Stimulated activated CD4-positive, alpha-beta T cell treated with anti-CD3 and anti-CD28 coated beads, Interleukin-12 subunit alpha, Interleukin-12 subunit beta, amount 100 ng/mL, for 24 hours (primary cell): ENCODE data around the gene PALD1.
"Not testable (repeated sequence)": the region's sequence is repeated elsewhere in the genome, so short reads cannot be mapped to it uniquely, and the experiment has no call there.

Experiments used
- DNase-seq, 2 experiments: peaks; one replicate each; pipeline ENCODE4 v3.0.0-alpha.2; 2020; ENCODE audit warnings: low read depth in 2 of 2

The PALD1 gene

GRCh38 chr10:70571636-70572439, 93.3 kb downstream of the PALD1 start:
- no peak for DNase-seq

DNA sequence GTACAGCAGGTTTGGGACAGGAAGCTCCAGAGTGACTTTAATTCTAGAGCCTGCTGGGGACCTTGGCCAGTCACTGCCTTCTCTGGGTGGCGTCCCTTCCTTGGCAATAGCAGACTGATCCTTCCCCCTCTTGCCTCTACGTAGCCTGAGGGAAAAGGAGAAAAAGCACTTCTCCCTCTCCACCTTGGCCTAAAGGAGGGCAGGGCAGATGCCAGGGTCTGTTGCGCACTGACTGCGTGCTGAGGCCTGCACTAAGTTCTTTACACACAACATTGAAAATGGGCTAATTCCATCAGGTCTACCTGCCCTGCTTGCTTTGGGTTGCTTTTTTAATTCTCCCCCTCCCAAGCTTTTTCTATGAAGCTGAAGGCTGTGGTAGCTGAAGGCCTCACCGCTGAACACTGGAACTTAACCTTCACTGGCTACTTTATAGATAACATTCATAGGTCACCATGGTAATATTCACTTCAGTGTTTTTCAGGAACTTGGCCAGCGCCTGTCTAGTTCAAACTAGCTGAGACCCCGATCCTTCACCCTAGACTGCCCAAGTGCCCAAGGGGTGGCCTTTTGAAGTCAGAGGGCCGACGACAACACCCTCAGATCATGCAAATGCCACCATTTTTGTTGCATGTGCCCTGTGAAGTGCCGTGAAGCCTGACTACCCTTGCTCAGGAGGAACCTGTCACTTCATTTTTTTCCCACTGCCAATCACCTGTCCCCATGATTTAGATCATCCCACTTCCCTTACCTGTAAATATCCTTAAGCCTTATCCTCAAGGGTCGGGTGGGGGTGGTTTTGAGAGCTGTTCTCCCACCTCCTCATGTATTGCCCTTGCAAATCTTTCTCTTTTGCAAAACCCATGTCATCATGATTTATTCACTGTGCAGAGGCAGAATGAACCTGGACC, 95.3 kb downstream of the PALD1 start:
- DNase-seq, result no peak

GRCh38 chr10:70575486-70575873, 96.9 kb downstream of the PALD1 start:
- no peak for DNase-seq

DNA sequence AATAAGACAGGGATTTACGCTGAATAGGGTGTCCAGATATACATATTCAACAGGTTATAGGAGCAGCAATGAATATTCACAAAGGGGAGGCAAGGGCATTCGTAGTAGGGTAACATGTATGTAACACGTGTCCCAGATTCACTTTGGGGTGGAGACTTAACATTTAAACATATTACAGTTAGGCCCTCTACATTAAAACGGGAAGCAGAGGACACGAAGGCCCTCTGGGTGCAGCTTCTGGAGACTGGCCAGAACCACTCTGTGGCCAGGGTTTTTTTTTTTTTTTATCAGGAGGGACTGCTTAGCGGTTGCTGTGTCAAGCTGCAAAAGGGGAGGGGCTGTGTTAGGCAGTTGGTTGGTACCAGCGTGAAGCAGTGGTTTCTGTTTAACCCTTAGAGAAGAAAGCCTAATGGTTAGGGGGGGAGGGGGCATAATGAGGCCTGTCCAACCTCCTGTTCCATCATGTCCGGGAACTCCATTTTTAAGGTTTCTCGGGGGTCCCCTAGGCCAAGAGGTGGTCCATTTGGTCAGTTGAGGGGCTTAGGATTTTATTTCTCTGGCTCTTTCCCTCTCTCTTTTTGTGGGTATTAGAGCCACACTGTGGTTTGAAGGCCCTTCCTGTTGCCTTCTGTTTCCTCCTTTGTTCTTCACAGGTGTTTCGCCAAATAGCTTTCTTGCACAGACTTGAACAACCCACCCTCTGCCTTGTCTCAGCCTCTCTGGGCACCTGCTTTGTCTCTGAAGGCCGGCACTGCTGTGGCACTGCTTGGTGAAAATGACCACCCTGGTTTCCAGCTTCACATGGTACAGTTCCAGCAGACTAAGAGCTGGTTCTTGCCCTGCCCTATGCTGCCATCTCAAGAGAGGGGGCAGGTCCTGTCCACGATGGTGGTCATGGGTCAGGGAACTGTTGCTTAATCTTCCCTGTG, 97.6 kb downstream of the PALD1 start:
- no peak for DNase-seq

GRCh38 chr10:70576803-70577517, 98.4 kb downstream of the PALD1 start:
- DNase-seq, result no peak

DNA sequence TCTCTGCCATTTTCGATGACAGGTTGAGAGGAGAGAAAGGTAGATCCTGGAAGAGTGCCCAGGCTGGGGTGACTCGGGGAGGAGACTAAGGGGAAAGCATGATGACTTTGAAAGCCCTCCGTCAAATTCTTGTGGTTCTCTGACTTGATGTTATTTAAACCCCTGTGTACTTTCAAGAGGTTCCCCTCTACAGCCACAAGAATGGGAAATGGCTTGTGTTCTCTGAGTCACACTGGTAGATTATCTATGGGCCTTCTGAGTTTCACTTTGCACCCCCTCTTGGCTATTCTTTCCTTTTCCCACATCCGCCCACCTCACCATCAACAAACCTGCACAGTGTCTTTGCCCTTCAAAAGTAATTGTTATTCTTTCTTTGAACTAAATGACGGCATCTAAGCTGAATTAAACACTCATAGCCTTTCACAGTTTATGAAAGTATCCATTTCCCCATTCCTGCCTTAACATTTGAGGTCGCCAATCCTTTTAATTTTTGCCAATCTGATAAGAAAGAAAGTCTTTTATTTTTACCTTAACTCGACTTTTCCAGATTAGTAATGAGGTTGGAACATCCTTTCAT, 99.9 kb downstream of the PALD1 start:
- DNase-seq, result peak; percentile 37 to 70

- DNase-seq, result no peak
These were observed 100.9 kb downstream of the PALD1 start for GRCh38 chr10:70579234-70580002.

- DNase-seq, result not testable (repeated sequence)
These were observed 102.6 kb downstream of the PALD1 start for GRCh38 chr10:70581176-70581575.

DNA sequence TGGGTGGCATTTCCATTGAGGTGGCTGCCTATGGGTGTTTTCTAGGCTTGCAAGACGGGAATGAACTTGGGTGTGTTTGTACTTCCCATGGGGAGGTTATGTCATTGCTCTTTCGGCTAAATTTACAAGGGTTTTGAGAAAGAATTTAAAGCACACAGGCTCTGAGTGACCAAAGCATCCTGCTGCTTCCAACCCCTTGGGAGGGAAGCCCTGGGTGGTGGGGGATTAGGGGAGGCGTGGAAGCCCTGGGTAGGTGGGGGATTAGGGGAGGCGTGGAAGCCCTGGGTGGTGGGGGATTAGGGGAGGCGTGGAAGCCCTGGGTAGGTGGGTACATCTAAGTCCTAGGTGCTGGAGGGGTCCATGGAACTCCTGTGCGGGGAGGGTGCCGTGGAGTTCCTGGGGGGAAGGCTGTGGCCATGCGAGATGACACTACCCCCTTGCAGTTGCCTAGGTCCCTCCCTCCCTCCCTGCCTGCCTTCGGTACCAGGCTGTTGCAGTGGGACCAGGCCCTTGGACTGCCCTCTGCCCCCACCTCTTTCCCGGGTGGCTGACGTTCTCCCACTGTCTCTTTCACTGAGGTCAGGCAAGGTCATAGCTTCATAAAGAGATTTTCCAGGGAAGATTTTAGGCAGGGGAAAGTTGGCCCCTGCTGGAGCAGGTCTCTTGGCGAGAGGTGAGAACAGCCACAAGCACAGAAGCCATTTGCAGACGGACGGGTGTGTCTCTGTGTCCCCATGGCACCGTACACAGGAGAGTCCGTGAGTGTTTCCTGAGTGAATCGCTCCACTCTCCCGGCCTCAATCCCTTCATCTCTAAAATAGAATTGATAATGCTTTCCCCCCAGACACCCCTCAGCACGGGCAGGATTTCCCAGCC, 104.5 kb downstream of the PALD1 start:
- no peak for DNase-seq

DNA sequence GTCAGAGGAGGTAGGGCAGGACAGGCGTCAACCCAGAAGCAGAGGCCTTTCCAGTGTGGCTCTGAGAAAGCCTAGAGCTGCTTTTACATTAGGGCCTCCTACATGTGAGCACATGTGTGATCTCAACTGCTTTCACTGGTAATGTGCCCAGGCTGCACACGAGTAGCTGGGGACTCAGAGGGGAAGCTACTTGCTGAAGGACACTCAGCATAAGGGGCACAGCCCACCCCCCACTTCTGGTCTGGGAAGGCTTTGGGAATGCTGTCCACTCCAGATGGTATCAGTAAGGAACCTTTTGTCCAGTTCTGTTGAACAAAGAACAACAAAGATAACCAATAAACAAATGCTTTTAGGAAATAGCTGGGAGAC, 105.1 kb downstream of the PALD1 start:
- no peak for DNase-seq

DNA sequence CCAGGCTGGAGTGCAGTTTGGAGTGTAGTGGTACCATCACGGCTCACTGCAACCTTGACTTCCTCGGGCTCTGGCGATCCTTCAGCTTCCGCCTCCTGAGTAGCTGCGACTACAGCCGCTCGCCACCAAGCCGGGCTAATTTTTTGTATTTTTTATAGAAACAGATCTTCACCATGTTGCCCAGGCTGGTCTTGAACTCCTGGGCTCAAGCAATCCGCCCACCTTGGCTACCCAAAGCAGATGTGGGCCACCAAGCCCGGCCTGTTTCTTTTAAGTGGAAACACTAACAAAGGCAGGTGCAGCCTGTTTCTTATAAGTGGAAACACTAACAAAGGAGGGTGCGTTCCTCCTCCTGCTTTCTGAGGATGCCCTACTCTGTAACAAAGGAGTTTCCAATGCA, 105.8 kb downstream of the PALD1 start:
- no peak for DNase-seq

DNA sequence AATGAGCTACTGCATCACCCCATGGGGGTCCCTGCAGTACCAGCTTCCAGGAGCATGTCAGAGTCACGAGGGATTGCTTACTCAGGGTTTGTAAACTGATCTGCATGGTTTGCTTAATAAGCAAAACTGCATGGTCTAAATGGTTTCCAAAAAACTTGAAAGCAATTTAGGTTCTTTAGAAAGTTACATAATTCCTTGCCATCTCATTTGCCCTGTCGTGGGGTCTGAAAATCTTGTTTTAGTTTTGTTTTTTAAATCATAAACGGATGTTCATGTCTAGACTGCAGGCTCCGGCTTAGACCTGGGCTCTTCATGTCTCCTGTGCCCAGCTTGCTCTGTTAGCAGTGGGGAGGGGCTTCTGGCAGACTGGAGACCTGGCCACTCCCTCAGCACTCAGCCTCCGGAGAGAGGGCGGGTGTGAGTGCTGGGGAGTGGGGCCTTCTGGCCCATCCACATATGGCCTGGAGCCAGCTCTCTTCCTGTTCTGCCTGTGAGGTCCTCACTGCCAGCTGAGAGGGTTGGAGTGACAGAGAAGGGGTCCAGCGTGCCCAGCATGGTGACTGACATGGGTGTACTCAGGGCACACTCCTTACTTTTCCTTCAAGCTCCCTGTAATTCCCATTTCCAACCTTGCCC, 106.5 kb downstream of the PALD1 start:
- no peak for DNase-seq

DNA sequence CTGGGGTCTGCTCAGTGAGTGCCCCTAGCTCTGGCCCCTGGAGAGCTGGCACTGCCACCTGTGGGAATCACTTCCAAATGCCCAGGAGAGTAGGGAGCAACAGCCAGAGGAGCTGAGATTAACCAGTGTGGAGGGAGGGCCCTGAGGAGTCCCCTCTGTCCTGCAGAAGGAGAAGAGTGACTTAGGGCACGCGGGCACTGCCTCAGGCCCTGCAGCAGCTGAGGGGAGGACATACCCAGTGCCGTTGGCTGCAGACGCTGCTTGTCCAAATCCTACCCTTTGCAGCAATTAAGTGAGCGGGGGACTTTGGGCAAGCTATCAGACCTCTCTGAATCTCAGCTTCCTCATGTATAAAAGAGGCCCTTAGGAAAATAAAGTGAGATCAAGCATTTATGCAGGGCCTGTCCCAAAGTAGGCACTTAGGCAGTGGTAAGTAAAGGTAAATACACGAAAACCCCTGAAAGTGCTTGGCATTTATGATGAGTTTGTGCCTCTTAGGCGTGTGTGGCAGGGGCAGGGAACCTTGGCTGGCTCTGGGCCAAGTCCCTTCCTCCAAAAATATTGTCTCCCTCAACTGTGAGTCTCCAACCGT, 107.1 kb downstream of the PALD1 start:
- no peak for DNase-seq

DNA sequence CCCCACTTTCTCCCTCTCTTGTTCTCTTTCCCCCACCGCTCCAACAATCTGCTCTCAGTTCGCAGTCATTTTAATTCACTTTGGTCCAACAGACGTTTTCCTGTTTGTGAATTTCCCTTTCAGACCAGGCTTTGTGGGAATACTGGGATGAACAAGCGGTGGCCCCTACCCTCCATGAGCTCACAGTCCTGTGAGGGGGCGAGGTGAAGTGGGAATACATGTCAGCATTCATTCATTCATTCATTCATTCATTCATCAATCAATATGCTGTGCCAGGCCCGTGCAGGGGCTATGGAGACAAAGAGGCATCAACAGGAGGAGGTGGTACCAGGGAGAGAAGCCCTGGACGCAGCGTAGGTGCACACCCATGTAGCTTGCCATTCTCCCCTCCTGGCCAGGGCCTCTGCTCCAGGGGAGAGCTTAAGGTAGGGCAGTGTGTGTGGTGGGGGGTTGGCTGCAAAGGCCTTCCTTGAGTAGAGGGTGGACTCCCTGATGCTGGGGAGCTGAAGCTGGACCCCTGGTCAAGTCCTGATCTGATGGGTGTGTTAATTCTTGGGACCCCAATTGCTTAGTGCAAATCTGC, 107.9 kb downstream of the PALD1 start:
- no peak for DNase-seq

- no peak for DNase-seq
These were observed 108.6 kb downstream of the PALD1 start for GRCh38 chr10:70587045-70587658.

DNA sequence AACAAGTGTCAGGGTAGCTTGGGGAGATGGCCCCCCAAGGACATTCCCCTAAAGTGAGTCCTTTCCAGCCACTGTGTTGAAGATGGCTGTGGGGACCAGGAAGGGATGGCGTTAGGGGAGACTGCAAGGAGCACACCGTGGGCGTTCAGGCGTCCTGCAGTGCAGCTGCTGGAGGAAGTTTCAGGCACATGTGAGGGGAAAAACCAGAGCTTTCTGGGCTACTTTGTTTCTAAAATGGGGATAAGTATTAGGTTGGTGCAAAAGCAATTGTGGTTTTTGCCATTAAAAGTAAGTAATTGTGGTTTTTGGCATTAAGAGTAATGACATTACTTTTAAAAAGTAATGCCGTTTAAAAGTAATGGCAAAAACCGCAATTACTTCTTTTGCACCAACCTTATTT, 109.7 kb downstream of the PALD1 start:
- no peak for DNase-seq

GRCh38 chr10:70588859-70589570, 110.4 kb downstream of the PALD1 start:
- no peak for DNase-seq
